ENCODE data around the gene PPP2R2D.

PPP2R2D gene

GRCh38 chr10:131901181-131901829 lies 497 bp downstream of the PPP2R2D start:
- Histone ChIP-seq H3K79me2 (ENCODE audit: insufficient read depth, low read depth) (peaks cover 48% of the 10 kb centered on the region), H3K4me1 (ENCODE audit: low read depth, poor library complexity, severe bottlenecking) (peaks cover 42% of the 10 kb centered on the region), H2AFZ (ENCODE audit: low read depth) (peak overlapping the region; percentile 23), H3K36me3 (ENCODE audit: insufficient read depth) (no peaks in the 10 kb centered on the region), H3K4me3 (IDR thresholded peaks at IDR 0.05; ENCODE audit: insufficient read depth, low read depth, low read length) (no peak overlapping the region), H3K27ac (peak overlapping the region; percentile 66), H4K20me1 (ENCODE audit: insufficient read depth) (no peaks in the 10 kb centered on the region), H3K4me2 (peak overlapping the region; percentile 80), H3K9ac (peak overlapping the region; percentile 86), H3K27me3 (ENCODE audit: insufficient read depth, low read depth) (peaks cover 17% of the 10 kb centered on the region)
- no peak for TF ChIP-seq CTCF (conservative IDR thresholded peaks at IDR 0.05; ENCODE audit: low read depth, low read length)

DNA sequence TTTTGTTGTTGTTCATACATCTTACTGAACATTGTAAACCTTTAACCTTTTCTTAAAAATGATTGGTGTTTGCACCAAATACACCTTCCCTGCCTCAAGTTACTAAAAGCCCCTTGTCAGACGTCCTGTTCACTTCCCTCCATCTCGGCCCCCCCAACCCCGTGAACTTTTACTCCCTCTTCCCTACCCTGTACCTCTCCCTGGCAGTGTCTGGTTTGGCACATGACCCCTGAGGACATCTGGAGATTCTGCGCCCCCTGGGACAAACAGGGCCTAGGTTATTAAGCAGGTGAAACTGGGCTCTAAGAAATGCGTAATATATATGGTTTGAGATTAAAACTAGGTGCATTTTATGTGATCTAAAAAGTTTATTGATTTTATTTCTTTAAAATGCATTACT lies 1.4 kb downstream of the PPP2R2D start:
- Histone ChIP-seq H3K27ac (no peak overlapping the region; the same call in 1 of the 2 replicates), H3K4me1 (ENCODE audit: low read depth, poor library complexity, severe bottlenecking) (peaks cover 42% of the 10 kb centered on the region)

GRCh38 chr10:131902691-131903090 lies 1.9 kb downstream of the PPP2R2D start:
- Histone ChIP-seq H3K27me3 (ENCODE audit: insufficient read depth, low read depth) (peaks cover 11% of the 10 kb centered on the region), H3K4me2 (peak overlapping the region; percentile 80), H2AFZ (ENCODE audit: low read depth) (no peak overlapping the region), H3K27ac (no peak overlapping the region), H3K4me3 (IDR thresholded peaks at IDR 0.05; ENCODE audit: insufficient read depth, low read depth, low read length) (no peak overlapping the region), H3K79me2 (ENCODE audit: insufficient read depth, low read depth) (peaks cover 59% of the 10 kb centered on the region), H4K20me1 (ENCODE audit: insufficient read depth) (no peaks in the 10 kb centered on the region), H3K9ac (no peak overlapping the region), H3K36me3 (ENCODE audit: insufficient read depth) (no peaks in the 10 kb centered on the region), H3K4me1 (ENCODE audit: low read depth, poor library complexity, severe bottlenecking) (peaks cover 42% of the 10 kb centered on the region)
- TF ChIP-seq CTCF (conservative IDR thresholded peaks at IDR 0.05; ENCODE audit: low read depth, low read length), result no peak

More for the DNA sequence above, 1.4 kb downstream of the PPP2R2D start:
- H2AFZ ChIP-seq (ENCODE audit: low read depth), result no peak overlapping the region
- no peak overlapping the region; the same call in 1 of the 2 replicates for H3K9ac ChIP-seq
- no peaks in the 10 kb centered on the region for H4K20me1 ChIP-seq (ENCODE audit: insufficient read depth)
- no peak for TF ChIP-seq CTCF (conservative IDR thresholded peaks at IDR 0.05; ENCODE audit: low read depth, low read length)
- H3K36me3 ChIP-seq (ENCODE audit: insufficient read depth), result no peaks in the 10 kb centered on the region
- H3K27me3 ChIP-seq (ENCODE audit: insufficient read depth, low read depth), result peaks cover 11% of the 10 kb centered on the region
- H3K4me2 ChIP-seq, result peak overlapping the region; percentile 80
- H3K4me3 ChIP-seq (IDR thresholded peaks at IDR 0.05; ENCODE audit: insufficient read depth, low read depth, low read length), result no peak overlapping the region
- H3K79me2 ChIP-seq (ENCODE audit: insufficient read depth, low read depth), result peaks cover 55% of the 10 kb centered on the region

DNA sequence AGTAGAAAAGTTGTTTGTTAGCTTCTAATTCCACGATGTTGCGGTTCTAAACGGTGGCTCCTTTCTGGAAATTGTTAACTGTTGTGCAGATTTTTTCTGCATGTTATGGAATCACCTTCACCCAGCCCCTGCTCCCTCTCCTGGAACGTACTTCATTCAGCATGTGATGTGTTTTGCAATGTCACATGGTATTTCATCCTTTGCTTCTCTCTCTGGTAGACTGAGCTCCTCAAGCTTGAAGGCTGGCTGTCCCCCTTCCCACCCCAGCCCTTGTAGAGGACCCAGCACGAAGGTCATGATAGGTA lies 4.4 kb downstream of the PPP2R2D start:
- Histone ChIP-seq H3K9ac (no peak overlapping the region), H3K36me3 (ENCODE audit: insufficient read depth) (no peaks in the 10 kb centered on the region), H2AFZ (ENCODE audit: low read depth) (no peak overlapping the region), H3K79me2 (ENCODE audit: insufficient read depth, low read depth) (peaks cover 72% of the 10 kb centered on the region), H3K27ac (peak overlapping the region; percentile 32; the same call in 1 of the 2 replicates), H4K20me1 (ENCODE audit: insufficient read depth) (no peaks in the 10 kb centered on the region), H3K27me3 (ENCODE audit: insufficient read depth, low read depth) (no peaks in the 10 kb centered on the region), H3K4me2 (peak overlapping the region; percentile 33; the same call in 1 of the 2 replicates), H3K4me1 (ENCODE audit: low read depth, poor library complexity, severe bottlenecking) (peaks cover 37% of the 10 kb centered on the region), H3K4me3 (IDR thresholded peaks at IDR 0.05; ENCODE audit: insufficient read depth, low read depth, low read length) (no peak overlapping the region)
- no peak for TF ChIP-seq CTCF (conservative IDR thresholded peaks at IDR 0.05; ENCODE audit: low read depth, low read length)
